Hepatocyte (in vitro differentiated cells): ENCODE measurements around the gene KRTAP21-2.
"Not testable (repeated sequence)": the region's sequence is repeated elsewhere in the genome, so short reads cannot be mapped to it uniquely, and the experiment has no call there.

Source experiments
- EZH2 ChIP-seq: fragments of 200-600 bp; sonication (generic); IDR thresholded peaks from 2 replicates; pipeline ENCODE4 v1.6.1; 2016; ENCODE audit warnings: antibody characterized with exemption, mild to moderate bottlenecking, borderline replicate concordance
- TF ChIP-seq, protein P1 (sequence below): fragments of 200-600 bp; sonication (generic); IDR thresholded peaks from 2 replicates; pipeline ENCODE4 v1.5.1; 2016; ENCODE audit warnings: antibody characterized with exemption, mild to moderate bottlenecking; ENCODE audit not compliant: poor library complexity

- TF ChIP-seq, protein P1, sequence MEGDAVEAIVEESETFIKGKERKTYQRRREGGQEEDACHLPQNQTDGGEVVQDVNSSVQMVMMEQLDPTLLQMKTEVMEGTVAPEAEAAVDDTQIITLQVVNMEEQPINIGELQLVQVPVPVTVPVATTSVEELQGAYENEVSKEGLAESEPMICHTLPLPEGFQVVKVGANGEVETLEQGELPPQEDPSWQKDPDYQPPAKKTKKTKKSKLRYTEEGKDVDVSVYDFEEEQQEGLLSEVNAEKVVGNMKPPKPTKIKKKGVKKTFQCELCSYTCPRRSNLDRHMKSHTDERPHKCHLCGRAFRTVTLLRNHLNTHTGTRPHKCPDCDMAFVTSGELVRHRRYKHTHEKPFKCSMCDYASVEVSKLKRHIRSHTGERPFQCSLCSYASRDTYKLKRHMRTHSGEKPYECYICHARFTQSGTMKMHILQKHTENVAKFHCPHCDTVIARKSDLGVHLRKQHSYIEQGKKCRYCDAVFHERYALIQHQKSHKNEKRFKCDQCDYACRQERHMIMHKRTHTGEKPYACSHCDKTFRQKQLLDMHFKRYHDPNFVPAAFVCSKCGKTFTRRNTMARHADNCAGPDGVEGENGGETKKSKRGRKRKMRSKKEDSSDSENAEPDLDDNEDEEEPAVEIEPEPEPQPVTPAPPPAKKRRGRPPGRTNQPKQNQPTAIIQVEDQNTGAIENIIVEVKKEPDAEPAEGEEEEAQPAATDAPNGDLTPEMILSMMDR, result not testable (repeated sequence)
- not testable (repeated sequence) for TF ChIP-seq EZH2
Measured at GRCh38 chr21:30755328-30755727, 8.3 kb upstream of the KRTAP21-2 start, which contains the start of gene KRTAP21-1.
